Immature natural killer cell (primary cell): Measurements from ENCODE around the gene ASB5. TPM values are rescaled to one million over a fixed set of nuclear protein-coding genes. Genes with fewer than 3 reads are reported as not detected.

ENCODE experiments used
- DNase-seq, 3 donors: peaks; one replicate each; pipeline ENCODE4 v3.0.0; 2022; ENCODE audit warnings: mixed read lengths in 1 of 3
- H3K27ac Mint-ChIP-seq, 6 donors: one replicate each; pipeline ENCODE4 v1.8.0; 2020; ENCODE audit warnings: mixed read lengths in 6 of 6, mild to moderate bottlenecking in 5 of 6, inconsistent platforms in 4 of 6, moderate library complexity in 3 of 6
- H3K27me3 Mint-ChIP-seq, 3 donors: one replicate each; pipeline ENCODE4 v1.8.0; 2020 to 2021; ENCODE audit warnings: low read depth in 3 of 3, mild to moderate bottlenecking in 3 of 3, mixed read lengths in 3 of 3, moderate library complexity in 3 of 3, inconsistent platforms in 1 of 3
- H3K36me3 Mint-ChIP-seq, 3 donors: one replicate each; pipeline ENCODE4 v1.8.0; 2020; ENCODE audit warnings: mixed read lengths in 3 of 3, inconsistent platforms in 2 of 3, mild to moderate bottlenecking in 2 of 3
- H3K4me1 Mint-ChIP-seq, 2 donors: one replicate each; pipeline ENCODE4 v1.8.0; 2020; ENCODE audit warnings: inconsistent platforms in 2 of 2, mild to moderate bottlenecking in 2 of 2, mixed read lengths in 2 of 2, moderate library complexity in 1 of 2
- H3K4me3 Mint-ChIP-seq, 5 donors: one replicate each; pipeline ENCODE4 v1.8.0; 2020; ENCODE audit warnings: mild to moderate bottlenecking in 5 of 5, mixed read lengths in 5 of 5, inconsistent platforms in 3 of 5, moderate library complexity in 3 of 5
- H3K9me3 Mint-ChIP-seq, 6 donors: one replicate each; pipeline ENCODE4 v1.8.0; 2020; ENCODE audit warnings: mild to moderate bottlenecking in 6 of 6, mixed read lengths in 6 of 6, inconsistent platforms in 4 of 6, moderate library complexity in 3 of 6
- polyA plus RNA-seq, 3 donors: library from polyadenylated mRNA; unstranded; fragments of 300-500 nt; fragmentation: Illumina TruSeq; gene quantifications; one replicate each; pipeline ENCODE4 v1.2.3, GENCODE V29; 2021

ASB5 gene
- polyA plus RNA-seq, 3 donors from 2014 or later = not detected

GRCh38 chr4:176270669-176271068 is 1.6 kb upstream of the ASB5 start:
- Mint-ChIP-seq H3K36me3 (no peaks in the 10 kb centered on the region), H3K4me1 (no peaks in the 10 kb centered on the region), H3K27ac (no peak overlapping the region), H3K4me3 (no peak overlapping the region), H3K27me3 (peaks cover 0 to 3% (median 0%) of the 10 kb centered on the region in 3 donors), H3K9me3 (peaks cover 0 to 2% (median 0%) of the 10 kb centered on the region in 6 donors)
- DNase-seq = no peak

- H3K27me3 Mint-ChIP-seq = peaks cover 0 to 7% (median 0%) of the 10 kb centered on the region in 3 donors
- no peaks in the 10 kb centered on the region for H3K36me3 Mint-ChIP-seq
- no peak overlapping the region for H3K4me3 Mint-ChIP-seq
- no peak for DNase-seq
- peaks cover 0 to 2% (median 0%) of the 10 kb centered on the region in 6 donors for H3K9me3 Mint-ChIP-seq
- no peak overlapping the region for H3K27ac Mint-ChIP-seq
- H3K4me1 Mint-ChIP-seq = no peaks in the 10 kb centered on the region
Observed at GRCh38 chr4:176266026-176266425, 3.0 kb downstream of the ASB5 start.

GRCh38 chr4:176262243-176262642 is 6.8 kb downstream of the ASB5 start:
- H3K9me3 Mint-ChIP-seq = no peaks in the 10 kb centered on the region
- no peaks in the 10 kb centered on the region for H3K4me1 Mint-ChIP-seq
- no peak for DNase-seq
- peaks cover 0 to 7% (median 0%) of the 10 kb centered on the region in 3 donors for H3K27me3 Mint-ChIP-seq
- H3K4me3 Mint-ChIP-seq = no peak overlapping the region
- H3K27ac Mint-ChIP-seq = no peak overlapping the region
- no peaks in the 10 kb centered on the region for H3K36me3 Mint-ChIP-seq

- Mint-ChIP-seq H3K4me1 (no peaks in the 10 kb centered on the region), H3K4me3 (no peak overlapping the region), H3K9me3 (no peaks in the 10 kb centered on the region), H3K36me3 (no peaks in the 10 kb centered on the region), H3K27me3 (peaks cover 0 to 11% (median 0%) of the 10 kb centered on the region in 3 donors), H3K27ac (no peak overlapping the region)
- no peak for DNase-seq
Observed at GRCh38 chr4:176261481-176261880, 7.5 kb downstream of the ASB5 start.

GRCh38 chr4:176261018-176261417 is 8.0 kb downstream of the ASB5 start:
- Mint-ChIP-seq H3K27me3 (peaks cover 0 to 11% (median 0%) of the 10 kb centered on the region in 3 donors), H3K9me3 (no peaks in the 10 kb centered on the region)

GRCh38 chr4:176259330-176260090 is 9.5 kb downstream of the ASB5 start:
- Mint-ChIP-seq H3K27ac (no peak overlapping the region), H3K9me3 (no peaks in the 10 kb centered on the region), H3K4me3 (no peak overlapping the region), H3K4me1 (no peaks in the 10 kb centered on the region), H3K36me3 (no peaks in the 10 kb centered on the region), H3K27me3 (peaks cover 0 to 17% (median 0%) of the 10 kb centered on the region in 3 donors)
- DNase-seq = no peak

More at GRCh38 chr4:176261018-176261417, 8.0 kb downstream of the ASB5 start:
- no peaks in the 10 kb centered on the region for H3K4me1 Mint-ChIP-seq
- no peak overlapping the region for H3K27ac Mint-ChIP-seq
- no peaks in the 10 kb centered on the region for H3K36me3 Mint-ChIP-seq
- no peak overlapping the region for H3K4me3 Mint-ChIP-seq
- no peak for DNase-seq

GRCh38 chr4:176258135-176258534 is 10.9 kb downstream of the ASB5 start:
- Mint-ChIP-seq H3K27ac (no peak overlapping the region), H3K9me3 (peaks cover 0 to 3% (median 0%) of the 10 kb centered on the region in 6 donors), H3K4me1 (no peaks in the 10 kb centered on the region), H3K27me3 (peaks cover 0 to 21% (median 0%) of the 10 kb centered on the region in 3 donors), H3K36me3 (no peaks in the 10 kb centered on the region), H3K4me3 (no peak overlapping the region)
- DNase-seq = no peak

- Mint-ChIP-seq H3K36me3 (no peaks in the 10 kb centered on the region), H3K27ac (no peak overlapping the region), H3K4me1 (no peaks in the 10 kb centered on the region), H3K9me3 (peaks cover 0 to 3% (median 0%) of the 10 kb centered on the region in 6 donors), H3K27me3 (peaks cover 0 to 19% (median 0%) of the 10 kb centered on the region in 3 donors), H3K4me3 (no peak overlapping the region)
- DNase-seq = no peak
Observed at GRCh38 chr4:176256921-176257320, 12.1 kb downstream of the ASB5 start.

GRCh38 chr4:176242764-176243347 is 26.2 kb downstream of the ASB5 start:
- no peaks in the 10 kb centered on the region for H3K36me3 Mint-ChIP-seq

GRCh38 chr4:176241703-176242102 is 27.3 kb downstream of the ASB5 start:
- Mint-ChIP-seq H3K4me3 (no peak overlapping the region), H3K4me1 (no peaks in the 10 kb centered on the region), H3K36me3 (no peaks in the 10 kb centered on the region), H3K27ac (no peak overlapping the region), H3K27me3 (peaks cover 0 to 1% (median 0%) of the 10 kb centered on the region in 3 donors), H3K9me3 (peaks cover 0 to 2% (median 0%) of the 10 kb centered on the region in 6 donors)
- no peak for DNase-seq

More at GRCh38 chr4:176242764-176243347, 26.2 kb downstream of the ASB5 start:
- Mint-ChIP-seq H3K27ac (no peak overlapping the region), H3K9me3 (peaks cover 0 to 2% (median 0%) of the 10 kb centered on the region in 6 donors), H3K4me3 (no peak overlapping the region), H3K27me3 (peaks cover 0 to 2% (median 1%) of the 10 kb centered on the region in 3 donors), H3K4me1 (no peaks in the 10 kb centered on the region)
- no peak for DNase-seq

GRCh38 chr4:176238826-176239225 is 30.2 kb downstream of the ASB5 start:
- H3K27ac Mint-ChIP-seq = no peak overlapping the region

GRCh38 chr4:176238157-176238610 is 30.8 kb downstream of the ASB5 start:
- no peak overlapping the region for H3K27ac Mint-ChIP-seq
- H3K36me3 Mint-ChIP-seq = no peaks in the 10 kb centered on the region
- no peaks in the 10 kb centered on the region for H3K9me3 Mint-ChIP-seq
- H3K4me3 Mint-ChIP-seq = no peak overlapping the region
- no peak for DNase-seq
- no peaks in the 10 kb centered on the region for H3K4me1 Mint-ChIP-seq
- peaks cover 1 to 7% (median 2%) of the 10 kb centered on the region in 3 donors for H3K27me3 Mint-ChIP-seq

More at GRCh38 chr4:176238826-176239225, 30.2 kb downstream of the ASB5 start:
- H3K36me3 Mint-ChIP-seq = no peaks in the 10 kb centered on the region
- no peak overlapping the region for H3K4me3 Mint-ChIP-seq
- no peaks in the 10 kb centered on the region for H3K4me1 Mint-ChIP-seq
- H3K27me3 Mint-ChIP-seq = peaks cover 1 to 4% (median 2%) of the 10 kb centered on the region in 3 donors
- H3K9me3 Mint-ChIP-seq = no peaks in the 10 kb centered on the region
- DNase-seq = no peak

- no peak for DNase-seq
- Mint-ChIP-seq H3K4me3 (no peak overlapping the region), H3K27me3 (peaks cover 2 to 7% (median 3%) of the 10 kb centered on the region in 3 donors), H3K27ac (no peak overlapping the region), H3K9me3 (no peaks in the 10 kb centered on the region), H3K36me3 (no peaks in the 10 kb centered on the region), H3K4me1 (no peaks in the 10 kb centered on the region)
Observed at GRCh38 chr4:176236946-176237345, 32.1 kb downstream of the ASB5 start.

- H3K27ac Mint-ChIP-seq = no peak overlapping the region
- no peak for DNase-seq
- no peaks in the 10 kb centered on the region for H3K36me3 Mint-ChIP-seq
- no peak overlapping the region for H3K4me3 Mint-ChIP-seq
- H3K27me3 Mint-ChIP-seq = peaks cover 0 to 15% (median 3%) of the 10 kb centered on the region in 3 donors
- no peaks in the 10 kb centered on the region for H3K4me1 Mint-ChIP-seq
- no peaks in the 10 kb centered on the region for H3K9me3 Mint-ChIP-seq
Observed at GRCh38 chr4:176230836-176231235, 38.2 kb downstream of the ASB5 start.
